IMR-90 (cell line): ENCODE results near the gene SDK1. TPM values are rescaled to one million over a fixed set of nuclear protein-coding genes. Genes with fewer than 3 reads are reported as not detected.

ENCODE experiments used
- ATAC-seq: fragments of 200-7000 bp; cut with Tn5 transposase; 2 replicates; pipeline ENCODE4 v1.9.1; 2020; ENCODE audit warnings: low read depth, mild to moderate bottlenecking, moderate library complexity
- BruUV-seq: library from RNA; stranded (reverse); fragments of 400-500 nt; replicated peaks from 2 replicates; lab custom pipeline; 2021; lab: Mats Ljungman, UMichigan
- CTCF ChIA-PET: fragments of 300-600 bp; formaldehyde crosslinking; extraction: SDS; loops from one replicate; lab custom pipeline; 2021; ENCODE audit warnings: antibody characterized with exemption; lab: Yijun Ruan, JAX
- POLR2A ChIA-PET: fragments of 300-600 bp; sonication (Branson Sonifier 250); formaldehyde crosslinking; loops from one replicate; lab custom pipeline; 2022; ENCODE audit warnings: antibody characterized with exemption; ENCODE audit not compliant: unreplicated experiment; lab: Charles Lee
- DNase-seq: peaks from one replicate; pipeline ENCODE4 v3.0.0; 2013
- H2AFZ ChIP-seq: replicated peaks from 2 replicates; pipeline ENCODE3; 2013; ENCODE audit warnings: low read length, mild to moderate bottlenecking; ENCODE audit not compliant: poor library complexity
- H2AK5ac ChIP-seq: 2 replicates; pipeline ENCODE4 v1.6.1; 2013; ENCODE audit warnings: low read depth, low read length, inconsistent platforms
- H2AK9ac ChIP-seq: replicated peaks from 2 replicates; pipeline ENCODE3; 2013; ENCODE audit warnings: mild to moderate bottlenecking, low read depth, low read length, moderate library complexity; ENCODE audit not compliant: poor library complexity
- H2BK120ac ChIP-seq: 2 replicates; pipeline ENCODE4 v1.6.1; 2013; ENCODE audit warnings: low read depth, low read length, inconsistent platforms
- H2BK15ac ChIP-seq: 3 replicates; pipeline ENCODE4 v1.6.1; 2013; ENCODE audit warnings: low read depth, low read length, inconsistent platforms
- H2BK20ac ChIP-seq: 2 replicates; pipeline ENCODE4 v1.6.1; 2013; ENCODE audit warnings: low read depth, mild to moderate bottlenecking, inconsistent platforms, low read length, moderate library complexity
- H2BK5ac ChIP-seq: 2 replicates; pipeline ENCODE4 v1.6.1; 2013; ENCODE audit warnings: mild to moderate bottlenecking, low read depth, low read length, inconsistent platforms; ENCODE audit not compliant: poor library complexity, severe bottlenecking
- H3K14ac ChIP-seq: replicated peaks from 2 replicates; pipeline ENCODE4 v1.6.1; 2013; ENCODE audit warnings: low read depth, low read length, inconsistent platforms
- H3K18ac ChIP-seq: 2 replicates; pipeline ENCODE4 v1.6.1; 2013; ENCODE audit warnings: low read depth, low read length, control low read depth
- H3K23ac ChIP-seq: 2 replicates; pipeline ENCODE4 v1.6.1; 2013; ENCODE audit warnings: low read depth, low read length, inconsistent platforms
- H3K27ac ChIP-seq: 2 replicates; pipeline ENCODE4 v1.5.1; 2013; ENCODE audit warnings: mild to moderate bottlenecking, control low read depth, low read length; ENCODE audit not compliant: insufficient read depth
- H3K27me3 ChIP-seq: 2 replicates; pipeline ENCODE4 v1.6.1; 2013; ENCODE audit warnings: low read length; ENCODE audit not compliant: control insufficient read depth, insufficient read depth
- H3K36me3 ChIP-seq: 2 replicates; pipeline ENCODE4 v1.6.1; 2013; ENCODE audit warnings: low read length, mixed read lengths; ENCODE audit not compliant: control insufficient read depth, insufficient read depth
- H3K4ac ChIP-seq: 2 replicates; pipeline ENCODE4 v1.6.1; 2013; ENCODE audit warnings: low read depth, low read length, inconsistent platforms
- H3K4me1 ChIP-seq: 2 replicates; pipeline ENCODE4 v1.6.1; 2013; ENCODE audit warnings: low read length, mixed read lengths; ENCODE audit not compliant: control insufficient read depth, insufficient read depth
- H3K4me2 ChIP-seq: 2 replicates; pipeline ENCODE4 v1.6.1; 2013; ENCODE audit warnings: low read depth, mild to moderate bottlenecking, control low read depth, low read length, moderate library complexity
- H3K4me3 ChIP-seq: 2 replicates; pipeline ENCODE4 v1.5.1; 2013; ENCODE audit warnings: low read depth, mild to moderate bottlenecking, control low read depth, low read length, moderate library complexity; ENCODE audit not compliant: insufficient read depth
- H3K56ac ChIP-seq: 2 replicates; pipeline ENCODE4 v1.6.1; 2013; ENCODE audit warnings: low read length, inconsistent platforms; ENCODE audit not compliant: insufficient read depth; ENCODE audit errors: extremely low read depth
- H3K79me1 ChIP-seq, 2 experiments: 2 replicates each; pipeline ENCODE4 v1.6.1; 2013; ENCODE audit warnings: low read length in 2 of 2, inconsistent platforms in 1 of 2, low read depth in 1 of 2
- H3K9ac ChIP-seq: 2 replicates; pipeline ENCODE4 v1.6.1; 2013; ENCODE audit warnings: low read depth, low read length, control low read depth
- H3K9me1 ChIP-seq: 2 replicates; pipeline ENCODE4 v1.6.1; 2013; ENCODE audit warnings: low read length, inconsistent platforms; ENCODE audit not compliant: insufficient read depth
- H3K9me3 ChIP-seq: 2 replicates; pipeline ENCODE4 v1.6.1; 2013; ENCODE audit warnings: low read length; ENCODE audit not compliant: control insufficient read depth, insufficient read depth
- H4K20me1 ChIP-seq: 2 replicates; pipeline ENCODE4 v1.6.1; 2013; ENCODE audit warnings: low read length, inconsistent platforms; ENCODE audit not compliant: insufficient read depth
- H4K5ac ChIP-seq: 2 replicates; pipeline ENCODE4 v1.6.1; 2013; ENCODE audit warnings: mild to moderate bottlenecking, low read depth, low read length, control low read depth
- H4K8ac ChIP-seq, 2 experiments: 2 replicates each; pipeline ENCODE4 v1.6.1; 2013; ENCODE audit warnings: low read depth in 2 of 2, low read length in 2 of 2, control low read depth in 1 of 2, inconsistent platforms in 1 of 2
- H4K91ac ChIP-seq: 2 replicates; pipeline ENCODE4 v1.6.1; 2013; ENCODE audit warnings: low read depth, low read length, inconsistent platforms; ENCODE audit not compliant: insufficient read depth
- BHLHE40 ChIP-seq: fragments of 150-350 bp; IDR thresholded peaks from 2 replicates; pipeline ENCODE4 v1.6.1; 2016; ENCODE audit warnings: mild to moderate bottlenecking, low read depth, low read length
- CEBPB ChIP-seq: IDR thresholded peaks from 2 replicates; pipeline ENCODE4 v1.6.1; 2012; ENCODE audit warnings: low read depth, low read length, improper control_type of control experiment
- CHD1 ChIP-seq: IDR thresholded peaks from 2 replicates; pipeline ENCODE4 v1.6.1; 2012; ENCODE audit warnings: low read depth, low read length, improper control_type of control experiment
- MAFK ChIP-seq: IDR thresholded peaks from 2 replicates; pipeline ENCODE4 v1.6.1; 2012; ENCODE audit warnings: low read depth, low read length, improper control_type of control experiment
- MAZ ChIP-seq: IDR thresholded peaks from 2 replicates; pipeline ENCODE4 v1.6.1; 2012; ENCODE audit warnings: low read depth, mild to moderate bottlenecking, low read length, improper control_type of control experiment, moderate library complexity, borderline replicate concordance
- MXI1 ChIP-seq: IDR thresholded peaks from 2 replicates; pipeline ENCODE4 v1.6.1; 2012; ENCODE audit warnings: low read depth, mild to moderate bottlenecking, low read length, moderate library complexity, borderline replicate concordance
- NFE2L2 ChIP-seq: fragments of 150-350 bp; IDR thresholded peaks from 2 replicates; pipeline ENCODE4 v1.6.1; 2016; ENCODE audit warnings: low read depth, mild to moderate bottlenecking, low read length
- POLR2A ChIP-seq: IDR thresholded peaks from 2 replicates; pipeline ENCODE4 v1.6.1; 2012; ENCODE audit warnings: mild to moderate bottlenecking, low read depth, low read length
- RAD21 ChIP-seq: IDR thresholded peaks from 2 replicates; pipeline ENCODE4 v1.6.1; 2012; ENCODE audit warnings: low read length, improper control_type of control experiment
- RFX5 ChIP-seq: IDR thresholded peaks from 2 replicates; pipeline ENCODE4 v1.8.0; 2012; ENCODE audit warnings: low read depth, mild to moderate bottlenecking, low read length, moderate library complexity
- SMC3 ChIP-seq: fragments of 150-350 bp; IDR thresholded peaks from 2 replicates; pipeline ENCODE4 v1.6.1; 2016; ENCODE audit warnings: low read depth, mild to moderate bottlenecking, antibody characterized with exemption, low read length, moderate library complexity
- WGBS, 2 experiments: methylation state at CpG; one replicate each; pipeline versions ENCODE4 v1.1.5 to v1.1.7; 2013; ENCODE audit warnings: missing lambda C conversion rate in 2 of 2; ENCODE audit not compliant: insufficient read length in 1 of 2; ENCODE audit errors: extremely low coverage in 2 of 2; 5-methylcytosine and 5-hydroxymethylcytosine counted together
- dilution Hi-C: fragments of 300-500 bp; cut with HindIII; formaldehyde crosslinking; loops from one replicate; pipeline ENCODE4 v1.14.3; 2018; ENCODE audit warnings: low sequenced_read_pairs; ENCODE audit not compliant: unreplicated experiment
- in situ Hi-C: fragments of 300-500 bp; cut with MboI; formaldehyde crosslinking; loops from 3 replicates; pipeline ENCODE4 v1.14.3; 2019; ENCODE audit warnings: low sequenced_read_pairs, inconsistent platforms, mixed read lengths
- intact Hi-C: fragments of 100-400 bp; cut with micrococcal nuclease; formaldehyde crosslinking; loops from 2 replicates; pipeline ENCODE4 v1.10.0; 2022
- polyA plus RNA-seq, 3 experiments: library from polyadenylated mRNA; depleted of rRNA; stranded (reverse); fragments of >200 nt; gene quantifications; 2 replicates each; pipeline ENCODE4 v1.2.3, GENCODE V29; 2012; ENCODE audit warnings: low replicate concordance in 1 of 3
- total RNA-seq: library from RNA; depleted of rRNA; stranded (reverse); fragments of >200 nt; gene quantifications from 2 replicates; pipeline ENCODE4 v1.2.3, GENCODE V29; 2012
- TF ChIP-seq, protein P1 (sequence below): fragments of 150-350 bp; IDR thresholded peaks from 2 replicates; pipeline ENCODE4 v1.6.1; 2016; ENCODE audit warnings: low read depth, mild to moderate bottlenecking, low read length, moderate library complexity, borderline replicate concordance
- TF ChIP-seq, protein P2 (sequence below): fragments of 150-350 bp; IDR thresholded peaks from 2 replicates; pipeline ENCODE4 v1.6.1; 2017; ENCODE audit warnings: mild to moderate bottlenecking, antibody characterized with exemption, low read length, low read depth
- TF ChIP-seq, protein P3 (sequence below): conservative IDR thresholded peaks from 2 replicates; pipeline ENCODE4 v1.5.1; 2012; ENCODE audit warnings: mild to moderate bottlenecking, low read depth, low read length, improper control_type of control experiment

SDK1 gene
- total and polyA plus RNA-seq, 2 of the 4 experiments (the other 2 are of a cell fraction) = 1.5 to 1.6 TPM

DNA sequence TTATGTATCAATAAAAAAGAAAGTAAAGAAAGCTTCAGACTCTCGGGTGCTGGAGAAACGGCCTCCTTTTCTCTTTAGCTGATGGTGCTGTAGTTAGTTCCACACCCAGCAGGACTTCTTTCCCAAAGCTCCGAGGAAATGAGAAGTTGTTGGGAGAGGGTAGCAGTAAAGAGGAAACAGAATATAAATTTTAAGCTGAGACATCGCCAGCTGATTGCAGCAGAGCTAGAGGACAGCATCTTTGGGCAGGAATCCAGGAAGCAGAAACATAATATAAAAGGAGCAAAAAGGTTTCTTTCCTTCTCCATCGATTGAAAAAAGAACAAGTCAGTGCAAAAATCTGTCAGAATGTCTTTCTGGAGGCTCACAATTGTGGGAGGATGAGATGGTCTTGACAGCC is 764.1 kb downstream of the SDK1 start:
- CTCF ChIA-PET = no interaction called here
- no peak overlapping the region for H3K4me3 ChIP-seq
- no CpG with 5 or more reads among the region's 5 CpGs for WGBS, 2 experiments
- H3K36me3 ChIP-seq = no peaks in the 10 kb centered on the region
- no peaks in the 10 kb centered on the region for H3K4me1 ChIP-seq
- H2BK5ac ChIP-seq = no peak overlapping the region
- POLR2A ChIA-PET = no interaction called here
- H4K20me1 ChIP-seq = no peaks in the 10 kb centered on the region
- H3K9me3 ChIP-seq = peaks cover 2% of the 10 kb centered on the region; the same call in 1 of the 2 replicates
- H3K18ac ChIP-seq = no peak overlapping the region
- H4K5ac ChIP-seq = no peak overlapping the region
- H3K9me1 ChIP-seq = no peaks in the 10 kb centered on the region
- no peak overlapping the region for H3K56ac ChIP-seq
- no peak overlapping the region for H3K27ac ChIP-seq
- H3K79me1 ChIP-seq = no peaks in the 10 kb centered on the region
- DNase-seq (peak; percentile 4), ATAC-seq (no peak)
- no peak overlapping the region for H2AK9ac ChIP-seq
- no peak overlapping the region for H3K9ac ChIP-seq
- intact Hi-C loops (no loop called here), dilution Hi-C loops (no loop called here), in situ Hi-C loops (no loop called here)
- no peak overlapping the region for H3K14ac ChIP-seq
- BruUV-seq = no TSS peak
- TF ChIP-seq RAD21 = no peak
- TF ChIP-seq, protein P1, sequence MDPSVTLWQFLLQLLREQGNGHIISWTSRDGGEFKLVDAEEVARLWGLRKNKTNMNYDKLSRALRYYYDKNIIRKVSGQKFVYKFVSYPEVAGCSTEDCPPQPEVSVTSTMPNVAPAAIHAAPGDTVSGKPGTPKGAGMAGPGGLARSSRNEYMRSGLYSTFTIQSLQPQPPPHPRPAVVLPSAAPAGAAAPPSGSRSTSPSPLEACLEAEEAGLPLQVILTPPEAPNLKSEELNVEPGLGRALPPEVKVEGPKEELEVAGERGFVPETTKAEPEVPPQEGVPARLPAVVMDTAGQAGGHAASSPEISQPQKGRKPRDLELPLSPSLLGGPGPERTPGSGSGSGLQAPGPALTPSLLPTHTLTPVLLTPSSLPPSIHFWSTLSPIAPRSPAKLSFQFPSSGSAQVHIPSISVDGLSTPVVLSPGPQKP = no peak
- TF ChIP-seq NFE2L2 = no peak
- no peak for TF ChIP-seq MAFK
- no peak for TF ChIP-seq MAZ
- no peak for TF ChIP-seq CHD1
- TF ChIP-seq RFX5 = no peak
- TF ChIP-seq BHLHE40 = no peak
- TF ChIP-seq SMC3 = no peak
- TF ChIP-seq, protein P2, sequence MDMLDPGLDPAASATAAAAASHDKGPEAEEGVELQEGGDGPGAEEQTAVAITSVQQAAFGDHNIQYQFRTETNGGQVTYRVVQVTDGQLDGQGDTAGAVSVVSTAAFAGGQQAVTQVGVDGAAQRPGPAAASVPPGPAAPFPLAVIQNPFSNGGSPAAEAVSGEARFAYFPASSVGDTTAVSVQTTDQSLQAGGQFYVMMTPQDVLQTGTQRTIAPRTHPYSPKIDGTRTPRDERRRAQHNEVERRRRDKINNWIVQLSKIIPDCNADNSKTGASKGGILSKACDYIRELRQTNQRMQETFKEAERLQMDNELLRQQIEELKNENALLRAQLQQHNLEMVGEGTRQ = no peak
- TF ChIP-seq MXI1 = no peak
- TF ChIP-seq POLR2A = no peak
- TF ChIP-seq, protein P3, sequence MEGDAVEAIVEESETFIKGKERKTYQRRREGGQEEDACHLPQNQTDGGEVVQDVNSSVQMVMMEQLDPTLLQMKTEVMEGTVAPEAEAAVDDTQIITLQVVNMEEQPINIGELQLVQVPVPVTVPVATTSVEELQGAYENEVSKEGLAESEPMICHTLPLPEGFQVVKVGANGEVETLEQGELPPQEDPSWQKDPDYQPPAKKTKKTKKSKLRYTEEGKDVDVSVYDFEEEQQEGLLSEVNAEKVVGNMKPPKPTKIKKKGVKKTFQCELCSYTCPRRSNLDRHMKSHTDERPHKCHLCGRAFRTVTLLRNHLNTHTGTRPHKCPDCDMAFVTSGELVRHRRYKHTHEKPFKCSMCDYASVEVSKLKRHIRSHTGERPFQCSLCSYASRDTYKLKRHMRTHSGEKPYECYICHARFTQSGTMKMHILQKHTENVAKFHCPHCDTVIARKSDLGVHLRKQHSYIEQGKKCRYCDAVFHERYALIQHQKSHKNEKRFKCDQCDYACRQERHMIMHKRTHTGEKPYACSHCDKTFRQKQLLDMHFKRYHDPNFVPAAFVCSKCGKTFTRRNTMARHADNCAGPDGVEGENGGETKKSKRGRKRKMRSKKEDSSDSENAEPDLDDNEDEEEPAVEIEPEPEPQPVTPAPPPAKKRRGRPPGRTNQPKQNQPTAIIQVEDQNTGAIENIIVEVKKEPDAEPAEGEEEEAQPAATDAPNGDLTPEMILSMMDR = no peak
- TF ChIP-seq CEBPB = no peak
- H2AK5ac ChIP-seq = no peak overlapping the region
- no peak overlapping the region for H2BK20ac ChIP-seq
- H3K23ac ChIP-seq = no peak overlapping the region
- no peak overlapping the region for H4K91ac ChIP-seq
- H3K4me2 ChIP-seq = no peak overlapping the region; the same call in 1 of the 2 replicates
- H3K4ac ChIP-seq = no peak overlapping the region
- no peak overlapping the region for H2BK15ac ChIP-seq
- no peak overlapping the region for H4K8ac ChIP-seq
- no peak overlapping the region for H2BK120ac ChIP-seq
- no peaks in the 10 kb centered on the region for H3K27me3 ChIP-seq
- no peak overlapping the region for H2AFZ ChIP-seq
